ENCODE data around the gene YTHDC2.

YTHDC2 gene

GRCh38 chr5:113598150-113598549 lies 84.7 kb downstream of the YTHDC2 start:
- no peak for TF ChIP-seq GABPA (IDR thresholded peaks at IDR 0.05; ENCODE audit: low read depth)
- TF ChIP-seq SPI1 (IDR thresholded peaks at IDR 0.05; ENCODE audit: borderline replicate concordance, low read depth) = no peak
- no peak for TF ChIP-seq REST (IDR thresholded peaks at IDR 0.05; ENCODE audit: insufficient replicate concordance, low read depth)
- no peak for TF ChIP-seq CTCF (IDR thresholded peaks at IDR 0.05; ENCODE audit: insufficient read depth, low read length)
- TF ChIP-seq POLR2AphosphoS5 (IDR thresholded peaks at IDR 0.05; ENCODE audit: low read depth) = no peak
- H3K4me3 ChIP-seq (replicated peaks; ENCODE audit: insufficient read depth, low read length) = no peak overlapping the region
- DNase-seq (ENCODE audit: low read depth in 1 of 2, low spot score in 1 of 2) = no peak
- H3K27me3 ChIP-seq (ENCODE audit: insufficient read depth, poor library complexity, severe bottlenecking) = no peaks in the 10 kb centered on the region
- no peak overlapping the region for H3K27ac ChIP-seq (replicated peaks)

- TF ChIP-seq GABPA (IDR thresholded peaks at IDR 0.05; ENCODE audit: low read depth) = no peak
- no peak for TF ChIP-seq SPI1 (IDR thresholded peaks at IDR 0.05; ENCODE audit: borderline replicate concordance, low read depth)
- TF ChIP-seq CTCF (IDR thresholded peaks at IDR 0.05; ENCODE audit: insufficient read depth, low read length) = no peak
- no peak for TF ChIP-seq REST (IDR thresholded peaks at IDR 0.05; ENCODE audit: insufficient replicate concordance, low read depth)
- no peak for TF ChIP-seq POLR2AphosphoS5 (IDR thresholded peaks at IDR 0.05; ENCODE audit: low read depth)
- H3K27ac ChIP-seq (replicated peaks) = no peak overlapping the region
- no peak for DNase-seq (ENCODE audit: low read depth in 1 of 2, low spot score in 1 of 2)
- no peaks in the 10 kb centered on the region for H3K27me3 ChIP-seq (ENCODE audit: insufficient read depth, poor library complexity, severe bottlenecking)
- H3K4me3 ChIP-seq (replicated peaks; ENCODE audit: insufficient read depth, low read length) = no peak overlapping the region
These were observed 85.4 kb downstream of the YTHDC2 start for GRCh38 chr5:113598926-113599325.

- DNase-seq (ENCODE audit: low read depth in 1 of 2, low spot score in 1 of 2) = no peak
- H3K4me3 ChIP-seq (replicated peaks; ENCODE audit: insufficient read depth, low read length) = no peak overlapping the region
These were observed 86.9 kb downstream of the YTHDC2 start for GRCh38 chr5:113600255-113600905.

More at GRCh38 chr5:113600255-113600905, 86.9 kb downstream of the YTHDC2 start:
- no peak overlapping the region for H3K27ac ChIP-seq (replicated peaks)
- TF ChIP-seq POLR2AphosphoS5 (IDR thresholded peaks at IDR 0.05; ENCODE audit: low read depth) = no peak
- TF ChIP-seq REST (IDR thresholded peaks at IDR 0.05; ENCODE audit: insufficient replicate concordance, low read depth) = no peak
- no peak for TF ChIP-seq GABPA (IDR thresholded peaks at IDR 0.05; ENCODE audit: low read depth)
- TF ChIP-seq CTCF (IDR thresholded peaks at IDR 0.05; ENCODE audit: insufficient read depth, low read length) = no peak
- no peak for TF ChIP-seq SPI1 (IDR thresholded peaks at IDR 0.05; ENCODE audit: borderline replicate concordance, low read depth)
- H3K27me3 ChIP-seq (ENCODE audit: insufficient read depth, poor library complexity, severe bottlenecking) = no peaks in the 10 kb centered on the region
